Body of pancreas (tissue), 4 donors: ENCODE data around the gene CHODL.

Experiments
- POLR2A ChIP-seq, 3 donors: fragments of 450-650 bp; IDR thresholded peaks; one replicate each; pipeline ENCODE4 v1.6.1; 2016; ENCODE audit warnings: antibody characterized with exemption in 3 of 3, mild to moderate bottlenecking in 2 of 3
- TF ChIP-seq, protein P1 (sequence below), 7 experiments: fragments of 450-650 bp in 4 of 7; fragments of 200-600 bp in 3 of 7; sonication (generic) in 3 of 7; IDR thresholded peaks; one replicate each; pipeline ENCODE4 v1.5.1; 2016 to 2019; ENCODE audit warnings: antibody characterized with exemption in 7 of 7

DNA sequence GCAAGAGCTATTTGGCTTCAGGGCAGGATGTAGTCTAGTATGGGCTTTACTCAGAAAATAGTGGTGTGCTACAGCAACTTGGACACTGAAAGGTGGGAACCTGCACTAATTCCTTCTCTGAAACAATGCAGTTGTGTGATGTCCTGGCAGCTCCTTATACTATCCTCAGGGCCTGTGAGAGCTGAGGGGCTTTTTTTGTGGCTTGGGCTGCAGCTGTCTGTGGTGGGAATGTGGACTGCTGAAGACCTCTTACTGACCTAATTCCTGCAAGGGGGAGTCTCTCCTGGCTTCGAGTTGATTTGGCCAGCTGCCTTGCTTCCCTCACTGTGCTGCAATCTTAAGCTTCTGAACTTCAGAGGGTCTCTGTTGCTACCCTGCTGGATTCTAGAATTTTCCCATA is 22.3 kb upstream of the CHODL start:
- TF ChIP-seq, protein P1, sequence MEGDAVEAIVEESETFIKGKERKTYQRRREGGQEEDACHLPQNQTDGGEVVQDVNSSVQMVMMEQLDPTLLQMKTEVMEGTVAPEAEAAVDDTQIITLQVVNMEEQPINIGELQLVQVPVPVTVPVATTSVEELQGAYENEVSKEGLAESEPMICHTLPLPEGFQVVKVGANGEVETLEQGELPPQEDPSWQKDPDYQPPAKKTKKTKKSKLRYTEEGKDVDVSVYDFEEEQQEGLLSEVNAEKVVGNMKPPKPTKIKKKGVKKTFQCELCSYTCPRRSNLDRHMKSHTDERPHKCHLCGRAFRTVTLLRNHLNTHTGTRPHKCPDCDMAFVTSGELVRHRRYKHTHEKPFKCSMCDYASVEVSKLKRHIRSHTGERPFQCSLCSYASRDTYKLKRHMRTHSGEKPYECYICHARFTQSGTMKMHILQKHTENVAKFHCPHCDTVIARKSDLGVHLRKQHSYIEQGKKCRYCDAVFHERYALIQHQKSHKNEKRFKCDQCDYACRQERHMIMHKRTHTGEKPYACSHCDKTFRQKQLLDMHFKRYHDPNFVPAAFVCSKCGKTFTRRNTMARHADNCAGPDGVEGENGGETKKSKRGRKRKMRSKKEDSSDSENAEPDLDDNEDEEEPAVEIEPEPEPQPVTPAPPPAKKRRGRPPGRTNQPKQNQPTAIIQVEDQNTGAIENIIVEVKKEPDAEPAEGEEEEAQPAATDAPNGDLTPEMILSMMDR (IDR thresholded peaks at IDR 0.05), result no peak
- TF ChIP-seq POLR2A (IDR thresholded peaks at IDR 0.05), result no peak
